GF-D8 (cell line): ENCODE results near the gene ZNF71.
A peak's percentile ranks its signal among the peaks of the same experiment; 100 is the strongest.

Source experiments
- DNase-seq: peaks from one replicate; lab custom pipeline; 2025; lab: John Stamatoyannopoulos, UW

Gene ZNF71

GRCh38 chr19:56594783-56595547 is at the start of gene ZNF71:
Gene ZNF71 (plus strand): TSS chr19:56595302. CDS start chr19:56601559, 6,257 bp downstream.
- peak; percentile 20 for DNase-seq

GRCh38 chr19:56547535-56547934 is 47.6 kb upstream of the ZNF71 start:
- no peak for DNase-seq

- DNase-seq = no peak
Observed at GRCh38 chr19:56554272-56554869, 40.7 kb upstream of the ZNF71 start.

GRCh38 chr19:56562766-56563165 is 32.3 kb upstream of the ZNF71 start:
- no peak for DNase-seq

GRCh38 chr19:56566904-56567273 is 28.2 kb upstream of the ZNF71 start:
- no peak for DNase-seq

- DNase-seq = peak; percentile 72
Observed at GRCh38 chr19:56567274-56568120, 27.6 kb upstream of the ZNF71 start, which contains the start of gene ZNF470. Gene ZNF470 (plus strand): TSS chr19:56567468. CDS start chr19:56570312, 2,844 bp downstream.

- DNase-seq = no peak
Observed at GRCh38 chr19:56572589-56572988, 22.5 kb upstream of the ZNF71 start.

GRCh38 chr19:56573914-56574313 is 21.2 kb upstream of the ZNF71 start:
- no peak for DNase-seq

GRCh38 chr19:56577719-56578602 is 17.1 kb upstream of the ZNF71 start:
- DNase-seq = no peak

GRCh38 chr19:56594446-56594782 is 688 bp upstream of the ZNF71 start:
- DNase-seq = no peak

GRCh38 chr19:56595548-56595899 is 422 bp downstream of the ZNF71 start:
- no peak for DNase-seq

GRCh38 chr19:56596676-56597075 is 1.6 kb downstream of the ZNF71 start:
- DNase-seq = no peak

- DNase-seq = no peak
Observed at GRCh38 chr19:56597696-56598095, 2.6 kb downstream of the ZNF71 start.

- DNase-seq = no peak
Observed at GRCh38 chr19:56601375-56601774, 6.3 kb downstream of the ZNF71 start.

- DNase-seq = no peak
Observed at GRCh38 chr19:56603829-56604228, 8.7 kb downstream of the ZNF71 start.

GRCh38 chr19:56608274-56608964 is 13.3 kb downstream of the ZNF71 start:
- DNase-seq = no peak

- no peak for DNase-seq
Observed at GRCh38 chr19:56611288-56611687, 16.2 kb downstream of the ZNF71 start.

- no peak for DNase-seq
Observed at GRCh38 chr19:56612737-56613136, 17.6 kb downstream of the ZNF71 start.

GRCh38 chr19:56613639-56614038 is 18.5 kb downstream of the ZNF71 start:
- DNase-seq = no peak

- DNase-seq = no peak
Observed at GRCh38 chr19:56617531-56617930, 22.4 kb downstream of the ZNF71 start.

- DNase-seq = no peak
Observed at GRCh38 chr19:56619121-56619520, 24.0 kb downstream of the ZNF71 start.
